Endothelial cell of umbilical vein (primary cell): ENCODE results near the gene AFF1. TPM values are rescaled to one million over a fixed set of nuclear protein-coding genes. Genes with fewer than 3 reads are reported as not detected.

Experiments
- BruUV-seq: library from RNA; stranded (reverse); fragments of 400-500 nt; replicated peaks from 2 replicates; lab custom pipeline; 2021; lab: Mats Ljungman, UMichigan
- CTCF ChIA-PET: fragments of 300-600, 350-600 bp; sonication (Branson Sonifier 250); formaldehyde crosslinking; loops from one replicate; lab custom pipeline; 2021; ENCODE audit warnings: antibody characterized with exemption, inconsistent platforms; lab: Charles Lee
- POLR2A ChIA-PET: fragments of 300-600, 350-600 bp; sonication (Branson Sonifier 250); formaldehyde crosslinking; loops from one replicate; lab custom pipeline; 2021; ENCODE audit warnings: antibody characterized with exemption, inconsistent platforms; lab: Charles Lee
- DNase-seq: peaks from one replicate; pipeline ENCODE4 v3.0.0-alpha.2; 2011; ENCODE audit warnings: low read depth, low spot score
- FAIRE-seq: peaks from 2 replicates; lab custom pipeline; 2011; peaks lifted over from hg19 to GRCh38; lab: Jason Lieb, UNC
- H2AFZ ChIP-seq: 2 replicates; pipeline ENCODE4 v1.6.0; 2012; ENCODE audit warnings: low read depth, low read length, control low read depth, inconsistent platforms
- H3K27ac ChIP-seq: 2 replicates; pipeline ENCODE4 v1.5.1; 2011; ENCODE audit warnings: low read depth, mild to moderate bottlenecking, control low read depth, low read length, moderate library complexity; ENCODE audit not compliant: insufficient read depth
- H3K27me3 ChIP-seq, 2 experiments: 2 replicates each; pipeline versions ENCODE4 v1.6.0 to v1.6.1; 2011; ENCODE audit warnings: low read length in 2 of 2, mixed read lengths in 1 of 2; ENCODE audit not compliant: control insufficient read depth in 2 of 2, insufficient read depth in 2 of 2
- H3K36me3 ChIP-seq, 2 experiments: 2 replicates in 1 of 2; 3 replicates in 1 of 2; pipeline ENCODE4 v1.5.1; 2011; ENCODE audit warnings: low read length in 2 of 2, mild to moderate bottlenecking in 1 of 2, moderate library complexity in 1 of 2; ENCODE audit not compliant: control insufficient read depth in 2 of 2, insufficient read depth in 2 of 2; ENCODE audit errors: extremely low read depth in 1 of 2
- H3K4me1 ChIP-seq: 3 replicates; pipeline ENCODE4 v1.5.1; 2011; ENCODE audit warnings: mild to moderate bottlenecking, low read length; ENCODE audit not compliant: control insufficient read depth, insufficient read depth; ENCODE audit errors: extremely low read depth
- H3K4me2 ChIP-seq: 2 replicates; pipeline ENCODE4 v1.6.1; 2011; ENCODE audit warnings: low read length, control low read depth, mixed read lengths; ENCODE audit not compliant: insufficient read depth
- H3K4me3 ChIP-seq, 3 experiments: fragments of 200-600 bp in 1 of 3; sonication (generic), shearing (Covaris generic) in 1 of 3; replicated peaks in 1 of 3; 2 replicates each; pipeline ENCODE4 v1.5.1; 2011 to 2016; ENCODE audit warnings: control low read depth in 3 of 3, low read length in 3 of 3, mild to moderate bottlenecking in 2 of 3, inconsistent platforms in 1 of 3, low read depth in 1 of 3, moderate library complexity in 1 of 3; ENCODE audit not compliant: insufficient read depth in 1 of 3
- H3K79me2 ChIP-seq: 2 replicates; pipeline ENCODE4 v1.6.0; 2012; ENCODE audit warnings: low read length, inconsistent platforms; ENCODE audit not compliant: control insufficient read depth, insufficient read depth
- H3K9ac ChIP-seq: replicated peaks from 2 replicates; pipeline ENCODE3; 2011; ENCODE audit warnings: low read length, control low read depth; ENCODE audit not compliant: insufficient read depth; ENCODE audit errors: extremely low read depth
- H3K9me1 ChIP-seq: replicated peaks from 3 replicates; pipeline ENCODE4 v1.6.0; 2011; ENCODE audit warnings: mild to moderate bottlenecking, low read length; ENCODE audit not compliant: control insufficient read depth, insufficient read depth; ENCODE audit errors: extremely low read depth
- H3K9me3 ChIP-seq: replicated peaks from 2 replicates; pipeline ENCODE4 v1.5.1; 2012; ENCODE audit warnings: low read length, inconsistent platforms; ENCODE audit not compliant: control insufficient read depth, insufficient read depth
- H4K20me1 ChIP-seq: replicated peaks from 2 replicates; pipeline ENCODE3; 2011; ENCODE audit warnings: mild to moderate bottlenecking, low read length; ENCODE audit not compliant: control insufficient read depth, insufficient read depth; ENCODE audit errors: extremely low read depth
- EZH2 ChIP-seq: IDR thresholded peaks from 2 replicates; pipeline ENCODE4 v1.6.1; 2012; ENCODE audit warnings: borderline replicate concordance, low read depth, mild to moderate bottlenecking, moderate library complexity, low read length, inconsistent platforms; ENCODE audit not compliant: severe bottlenecking
- FOS ChIP-seq: IDR thresholded peaks from 2 replicates; pipeline ENCODE4 v1.6.1; 2011; ENCODE audit warnings: mild to moderate bottlenecking, low read length, moderate library complexity, borderline replicate concordance; ENCODE audit not compliant: insufficient read depth
- GATA2 ChIP-seq: IDR thresholded peaks from 2 replicates; pipeline ENCODE4 v1.7.0; 2011; ENCODE audit warnings: low read depth, mild to moderate bottlenecking, moderate library complexity, mixed read lengths, low read length; ENCODE audit not compliant: insufficient read length, insufficient read depth
- JUN ChIP-seq: IDR thresholded peaks from 2 replicates; pipeline ENCODE4 v1.6.1; 2011; ENCODE audit warnings: borderline replicate concordance, low read depth; ENCODE audit not compliant: insufficient read length, insufficient read depth
- MAX ChIP-seq: IDR thresholded peaks from 2 replicates; pipeline ENCODE4 v1.6.1; 2011; ENCODE audit not compliant: insufficient read depth, insufficient read length
- MYC ChIP-seq: IDR thresholded peaks from one replicate; pipeline ENCODE4 v1.6.1; 2011; ENCODE audit warnings: mild to moderate bottlenecking, low read depth, low read length
- POLR2A ChIP-seq: IDR thresholded peaks from 2 replicates; pipeline ENCODE4 v1.6.1; 2012; ENCODE audit warnings: low read depth, mild to moderate bottlenecking, control low read depth, low read length
- POLR2AphosphoS5 ChIP-seq: IDR thresholded peaks from 2 replicates; pipeline ENCODE4 v1.6.1; 2012; ENCODE audit warnings: low read depth, mild to moderate bottlenecking, control low read depth, low read length, moderate library complexity; ENCODE audit not compliant: insufficient read depth
- dilution Hi-C: fragments of 300-500 bp; cut with MboI; formaldehyde crosslinking; loops from one replicate; pipeline ENCODE4 v1.15.0; 2019; ENCODE audit warnings: low sequenced_read_pairs; ENCODE audit not compliant: extremely low pct_ligation_motif_present
- intact Hi-C: fragments of 100-400 bp; cut with micrococcal nuclease; formaldehyde crosslinking; loops from one replicate; pipeline ENCODE4 v1.10.0; 2022
- polyA plus RNA-seq, 4 experiments: library from polyadenylated mRNA; depleted of rRNA in 3 of 4; stranded (reverse) in 3 of 4; unstranded in 1 of 4; fragments of >200 nt; gene quantifications; 2 replicates each; pipeline versions ENCODE4 v1.2.1 to v1.2.3, GENCODE V29; 2011 to 2012; ENCODE audit warnings: missing spikeins in 1 of 4
- total RNA-seq: library from RNA; stranded (reverse); gene quantifications from 2 replicates; pipeline ENCODE4 v1.2.3, GENCODE V29; 2021
- TF ChIP-seq, protein P1 (sequence below), 2 donors: IDR thresholded peaks; 1 replicate in 1 of 2; 2 replicates in 1 of 2; pipeline ENCODE4 v1.5.1; 2011; ENCODE audit warnings: low read length in 2 of 2, mild to moderate bottlenecking in 2 of 2, moderate library complexity in 2 of 2, control low read depth in 1 of 2, inconsistent platforms in 1 of 2, low read depth in 1 of 2; ENCODE audit not compliant: insufficient read depth in 1 of 2; ENCODE audit errors: extremely low read depth in 1 of 2

Gene AFF1
- total and polyA plus RNA-seq, 2 donors (not counting 3 experiments of a cell fraction or from before 2014, with no cell fraction given), result 26.2 to 106 TPM

- TF ChIP-seq MYC, result no peak
- TF ChIP-seq EZH2, result no peak
- TF ChIP-seq POLR2AphosphoS5, result no peak
- TF ChIP-seq, protein P1, sequence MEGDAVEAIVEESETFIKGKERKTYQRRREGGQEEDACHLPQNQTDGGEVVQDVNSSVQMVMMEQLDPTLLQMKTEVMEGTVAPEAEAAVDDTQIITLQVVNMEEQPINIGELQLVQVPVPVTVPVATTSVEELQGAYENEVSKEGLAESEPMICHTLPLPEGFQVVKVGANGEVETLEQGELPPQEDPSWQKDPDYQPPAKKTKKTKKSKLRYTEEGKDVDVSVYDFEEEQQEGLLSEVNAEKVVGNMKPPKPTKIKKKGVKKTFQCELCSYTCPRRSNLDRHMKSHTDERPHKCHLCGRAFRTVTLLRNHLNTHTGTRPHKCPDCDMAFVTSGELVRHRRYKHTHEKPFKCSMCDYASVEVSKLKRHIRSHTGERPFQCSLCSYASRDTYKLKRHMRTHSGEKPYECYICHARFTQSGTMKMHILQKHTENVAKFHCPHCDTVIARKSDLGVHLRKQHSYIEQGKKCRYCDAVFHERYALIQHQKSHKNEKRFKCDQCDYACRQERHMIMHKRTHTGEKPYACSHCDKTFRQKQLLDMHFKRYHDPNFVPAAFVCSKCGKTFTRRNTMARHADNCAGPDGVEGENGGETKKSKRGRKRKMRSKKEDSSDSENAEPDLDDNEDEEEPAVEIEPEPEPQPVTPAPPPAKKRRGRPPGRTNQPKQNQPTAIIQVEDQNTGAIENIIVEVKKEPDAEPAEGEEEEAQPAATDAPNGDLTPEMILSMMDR (IDR thresholded peaks at IDR 0.05; ENCODE audit: extremely low read depth in 1 of 2, insufficient read depth in 1 of 2, low read depth in 1 of 2, low read length in 2 of 2), result no peak
- no peak for TF ChIP-seq MAX
- no peak for TF ChIP-seq FOS
- TF ChIP-seq POLR2A, result no peak
- TF ChIP-seq JUN, result no peak
- TF ChIP-seq GATA2, result no peak
- H3K27me3 ChIP-seq, result no peaks in the 10 kb centered on the region
- CTCF ChIA-PET, result interaction anchor here (2.2 kb wide), 1 partner anchor 12 kb away, joined by 17 read pairs; no protein-coding TSS in a partner anchor
- no peak overlapping the region for H3K4me3 ChIP-seq
- dilution Hi-C loops (no loop called here), intact Hi-C loops (no loop called here)
- H3K36me3 ChIP-seq, result peaks cover 0 to 3% of the 10 kb centered on the region in 2 experiments
- FAIRE-seq (no peak), DNase-seq (no peak)
- no peak overlapping the region for H3K9ac ChIP-seq
- no peak overlapping the region for H2AFZ ChIP-seq
- H4K20me1 ChIP-seq, result peaks cover 2% of the 10 kb centered on the region
- no peaks in the 10 kb centered on the region for H3K9me3 ChIP-seq
- POLR2A ChIA-PET, result no interaction called here
- H3K9me1 ChIP-seq, result no peaks in the 10 kb centered on the region
- BruUV-seq, result no TSS peak
- no peak overlapping the region for H3K27ac ChIP-seq
- H3K4me2 ChIP-seq, result no peak overlapping the region
- peaks cover 41% of the 10 kb centered on the region for H3K79me2 ChIP-seq
- peaks cover 21% of the 10 kb centered on the region for H3K4me1 ChIP-seq
Measured at GRCh38 chr4:87080462-87080861, 145.7 kb downstream of the AFF1 start.
